ENCODE measurements around the gene UTF1.

Gene UTF1

GRCh38 chr10:133275684-133276092 lies 45.7 kb downstream of the UTF1 start:
- peak overlapping the region; percentile 87 to 91 for H3K4me3 Mint-ChIP-seq

DNA sequence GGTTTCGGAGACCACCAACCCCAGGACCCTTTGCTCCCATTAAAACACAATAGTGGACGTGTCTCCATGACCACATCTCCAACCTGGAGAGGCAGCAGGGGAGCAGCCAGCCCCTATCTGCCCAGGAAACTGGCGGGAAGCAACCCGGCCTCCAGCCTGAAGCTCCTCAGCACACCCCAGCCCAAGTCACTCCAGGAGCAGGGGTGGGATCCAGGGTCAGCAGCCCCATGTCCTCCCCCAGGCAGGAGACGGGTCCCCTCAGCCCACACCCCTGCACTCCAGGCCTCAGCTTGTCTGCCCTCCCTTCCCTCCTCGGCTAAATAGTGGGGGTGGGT lies 46.0 kb downstream of the UTF1 start:
- no peak for ATAC-seq (replicated peaks)

More at GRCh38 chr10:133275684-133276092, 45.7 kb downstream of the UTF1 start:
- DNase-seq (peak; percentile 31 to 49 (median 39)), ATAC-seq (replicated peaks) (peak; percentile 23)
- Mint-ChIP-seq H3K27ac (peak overlapping the region; percentile 92 to 99), H3K9me3 (no peaks in the 10 kb centered on the region), H3K27me3 (no peaks in the 10 kb centered on the region), H3K4me1 (ENCODE audit: low read depth in 2 of 2) (peaks cover 19 to 35% of the 10 kb centered on the region in 2 donors), H3K36me3 (ENCODE audit: insufficient read depth) (peaks cover 55% of the 10 kb centered on the region)

GRCh38 chr10:133276435-133277201 lies 46.6 kb downstream of the UTF1 start, which contains the start of gene ADAM8:
ADAM8 (minus strand) TSS chr10:133276868; CDS start chr10:133276817, 51 bp downstream.
- DNase-seq (peak; percentile 50 to 60 (median 53)), ATAC-seq (replicated peaks) (peak; percentile 18)
- H3K36me3 Mint-ChIP-seq (ENCODE audit: insufficient read depth) = peaks cover 47% of the 10 kb centered on the region
- peak within 1 kb of the TSS; percentile 98 to 99 for H3K27ac Mint-ChIP-seq
- H3K27me3 Mint-ChIP-seq = no peaks in the 10 kb centered on the region
- peak within 1 kb of the TSS; percentile 90 to 91 for H3K4me3 Mint-ChIP-seq
- peaks cover 19 to 35% of the 10 kb centered on the region in 2 donors for H3K4me1 Mint-ChIP-seq (ENCODE audit: low read depth in 2 of 2)
- H3K9me3 Mint-ChIP-seq = no peaks in the 10 kb centered on the region

More for the DNA sequence above, 46.0 kb downstream of the UTF1 start:
- Mint-ChIP-seq H3K27me3 (no peaks in the 10 kb centered on the region), H3K4me3 (peak overlapping the region; percentile 87 to 91), H3K4me1 (ENCODE audit: low read depth in 2 of 2) (peaks cover 19 to 35% of the 10 kb centered on the region in 2 donors), H3K9me3 (no peaks in the 10 kb centered on the region), H3K36me3 (ENCODE audit: insufficient read depth) (peaks cover 51% of the 10 kb centered on the region), H3K27ac (peak overlapping the region; percentile 92 to 99)
- DNase-seq = no peak

DNA sequence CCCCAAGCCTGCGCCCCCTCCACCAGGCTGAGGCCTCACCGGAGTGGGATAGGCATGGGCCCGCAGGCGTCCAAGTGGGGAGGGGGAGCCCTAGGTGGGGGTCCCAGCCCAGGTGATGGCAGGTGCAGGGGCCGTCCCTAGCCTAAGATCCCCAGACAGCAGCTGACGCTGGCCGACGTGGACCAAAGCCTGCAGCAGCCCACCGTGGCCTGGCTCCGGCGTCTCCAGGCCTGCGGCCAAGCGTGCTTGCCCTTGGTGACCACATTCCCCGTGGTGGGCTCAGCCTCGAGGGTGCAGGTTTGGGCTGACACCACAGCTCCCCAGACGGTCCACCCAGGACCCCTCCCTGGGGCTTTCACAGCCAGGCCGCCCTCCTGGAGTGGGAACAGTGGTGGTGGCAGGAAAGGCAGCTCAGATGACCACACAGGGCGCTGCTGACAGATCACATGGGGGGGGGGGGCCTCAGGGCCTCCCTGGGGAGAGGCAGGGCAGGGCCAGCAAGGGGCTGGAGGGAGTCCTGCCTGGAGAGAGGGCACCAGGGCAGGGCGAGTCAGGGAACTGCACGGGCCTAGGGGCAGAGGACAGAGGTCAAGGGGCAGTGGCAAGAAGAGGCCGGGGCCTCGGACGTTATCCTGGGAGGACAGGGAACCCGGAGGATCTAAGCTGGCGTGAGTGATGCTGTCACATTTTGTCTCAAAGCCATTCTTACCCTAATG lies 47.4 kb downstream of the UTF1 start:
- no peaks in the 10 kb centered on the region for H3K27me3 Mint-ChIP-seq
- H3K36me3 Mint-ChIP-seq (ENCODE audit: insufficient read depth) = peaks cover 44% of the 10 kb centered on the region
- no peaks in the 10 kb centered on the region for H3K9me3 Mint-ChIP-seq
- H3K27ac Mint-ChIP-seq = peak overlapping the region; percentile 98 to 99
- peak overlapping the region; percentile 90 to 91 for H3K4me3 Mint-ChIP-seq
- DNase-seq = no peak
- no peak for ATAC-seq (replicated peaks)
- peaks cover 19 to 35% of the 10 kb centered on the region in 2 donors for H3K4me1 Mint-ChIP-seq (ENCODE audit: low read depth in 2 of 2)

GRCh38 chr10:133277993-133278576 lies 48.1 kb downstream of the UTF1 start:
- H3K9me3 Mint-ChIP-seq = no peaks in the 10 kb centered on the region
- H3K27ac Mint-ChIP-seq = peak overlapping the region; percentile 98 to 99
- H3K4me1 Mint-ChIP-seq (ENCODE audit: low read depth in 2 of 2) = peaks cover 19 to 35% of the 10 kb centered on the region in 2 donors
- H3K4me3 Mint-ChIP-seq = peak overlapping the region; percentile 90 to 91
- ATAC-seq (replicated peaks) (no peak), DNase-seq (no peak)
- H3K36me3 Mint-ChIP-seq (ENCODE audit: insufficient read depth) = peaks cover 48% of the 10 kb centered on the region
- H3K27me3 Mint-ChIP-seq = no peaks in the 10 kb centered on the region

DNA sequence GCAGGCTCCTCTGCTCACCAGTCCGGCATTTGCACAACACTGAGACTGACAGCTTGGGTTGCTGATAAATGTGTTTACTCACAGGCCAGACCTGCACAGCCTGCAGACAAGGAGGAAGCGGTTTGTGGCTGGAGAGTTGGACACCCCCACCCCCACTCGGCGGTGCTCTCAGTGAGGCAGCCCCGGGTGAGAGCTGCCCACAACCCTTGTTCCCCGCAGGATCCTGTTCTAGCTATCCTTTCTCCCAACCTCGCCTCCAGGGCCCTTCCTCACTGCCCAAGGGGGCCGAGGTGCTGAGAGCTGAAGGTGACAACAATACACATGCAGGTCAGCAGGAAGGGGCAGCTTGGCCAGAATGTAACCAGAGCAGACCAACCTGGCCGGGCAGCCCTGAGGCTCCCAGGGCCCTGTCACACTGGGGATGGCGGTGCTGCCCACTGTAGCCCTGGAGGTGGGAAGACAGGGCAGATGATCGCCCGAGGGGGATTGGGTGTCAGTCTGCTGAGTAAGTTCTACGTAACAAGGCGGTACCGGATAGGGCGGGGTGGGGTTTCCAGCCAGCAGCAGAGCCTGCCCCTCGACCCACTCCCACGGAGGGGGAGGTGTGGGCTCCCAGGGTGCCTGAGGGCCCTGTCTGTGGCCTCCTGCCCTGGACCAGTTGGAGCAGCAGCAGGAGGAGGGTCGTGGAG lies 48.7 kb downstream of the UTF1 start:
- peak overlapping the region; percentile 90 to 91 for H3K4me3 Mint-ChIP-seq

DNA sequence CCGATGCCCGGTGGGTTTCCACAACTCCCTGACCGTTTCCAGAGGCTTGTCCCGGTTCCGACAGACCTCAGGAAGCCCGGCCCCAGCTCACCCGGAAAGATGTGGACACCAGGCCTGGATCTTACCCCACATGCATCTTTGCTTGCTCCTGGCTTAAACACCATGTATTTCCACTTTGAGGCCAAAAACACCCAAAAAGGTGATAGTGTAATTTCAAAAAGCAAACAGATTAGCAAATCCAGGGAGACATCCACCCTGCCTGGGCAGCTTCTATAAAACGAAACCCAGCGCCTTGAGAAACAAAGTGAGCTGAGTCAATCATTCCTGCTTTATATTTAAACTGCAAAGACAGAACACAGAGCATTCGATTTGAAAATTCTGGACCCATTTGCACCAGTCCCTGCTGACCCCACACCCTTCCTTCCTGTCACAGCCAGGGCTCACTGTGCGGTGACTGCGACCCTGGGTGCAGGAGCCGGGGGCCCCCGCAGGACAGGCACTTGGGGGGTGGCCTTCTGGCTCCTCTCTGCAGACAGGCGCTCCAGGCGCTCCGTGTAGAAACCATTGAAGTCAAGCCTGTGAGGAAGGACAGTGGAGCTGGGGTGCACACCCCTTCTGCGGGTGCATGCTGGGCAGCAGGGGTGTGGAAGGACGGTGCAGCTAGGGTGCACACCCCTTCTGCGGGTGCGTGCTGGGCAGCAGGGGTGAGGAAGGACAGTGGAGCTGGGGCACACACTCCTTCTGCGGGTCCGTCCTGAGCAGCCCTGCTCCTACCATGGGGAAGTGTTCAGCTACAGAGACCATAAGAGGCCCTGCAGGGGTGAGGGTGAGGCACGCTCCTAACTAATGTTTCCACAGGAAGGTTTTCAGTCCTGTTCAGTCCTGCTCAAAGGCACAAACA lies 49.6 kb downstream of the UTF1 start:
- no peak for ATAC-seq (replicated peaks)
- Mint-ChIP-seq H3K27ac (peak overlapping the region; percentile 98 to 99), H3K27me3 (no peaks in the 10 kb centered on the region), H3K4me3 (peak overlapping the region; percentile 90 to 91), H3K9me3 (no peaks in the 10 kb centered on the region), H3K36me3 (ENCODE audit: insufficient read depth) (peaks cover 61% of the 10 kb centered on the region), H3K4me1 (ENCODE audit: low read depth in 2 of 2) (peaks cover 19 to 34% of the 10 kb centered on the region in 2 donors)
- no peak for DNase-seq

More for the DNA sequence above, 48.7 kb downstream of the UTF1 start:
- peak overlapping the region; percentile 98 to 99 for H3K27ac Mint-ChIP-seq
- peak; percentile 62 for ATAC-seq (replicated peaks)
- peaks cover 54% of the 10 kb centered on the region for H3K36me3 Mint-ChIP-seq (ENCODE audit: insufficient read depth)
- no peaks in the 10 kb centered on the region for H3K27me3 Mint-ChIP-seq
- H3K9me3 Mint-ChIP-seq = no peaks in the 10 kb centered on the region
- peak; percentile 75 to 82 (median 80) for DNase-seq
- peaks cover 19 to 35% of the 10 kb centered on the region in 2 donors for H3K4me1 Mint-ChIP-seq (ENCODE audit: low read depth in 2 of 2)

DNA sequence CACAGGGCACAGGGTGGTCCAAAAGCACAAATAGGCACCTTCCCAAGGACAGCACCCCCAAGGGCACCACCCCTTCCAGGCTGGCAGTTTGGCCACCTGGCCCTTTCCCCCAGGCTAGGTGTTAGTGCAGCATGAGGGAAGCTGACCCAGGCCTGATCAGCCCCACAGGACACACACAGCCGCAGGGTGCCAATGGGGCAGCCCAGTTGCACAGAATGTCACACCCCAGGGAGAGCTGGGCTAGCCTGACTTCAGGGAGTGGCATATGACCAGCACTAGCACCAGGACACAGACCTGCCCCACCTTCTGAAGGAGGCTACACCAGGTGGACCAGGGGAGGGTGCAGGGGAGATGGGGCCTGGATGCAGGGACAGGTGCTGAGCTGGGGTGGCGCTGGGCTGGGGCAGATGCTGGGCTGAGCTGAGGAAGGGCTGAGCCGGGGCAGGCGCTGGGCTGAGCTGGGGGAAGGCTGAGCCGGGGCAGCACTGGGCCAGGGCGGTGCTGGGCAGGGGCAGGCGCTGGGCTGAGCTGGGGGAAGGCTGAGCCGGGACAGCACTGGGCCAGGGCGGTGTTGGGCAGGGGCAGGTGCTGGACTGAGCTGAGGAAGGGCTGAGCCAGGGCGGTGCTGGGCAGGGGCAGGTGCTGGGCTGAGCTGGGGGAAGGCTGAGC lies 50.5 kb downstream of the UTF1 start:
- Mint-ChIP-seq H3K4me3 (no peak overlapping the region), H3K9me3 (no peaks in the 10 kb centered on the region), H3K4me1 (ENCODE audit: low read depth in 2 of 2) (peaks cover 19 to 26% of the 10 kb centered on the region in 2 donors), H3K27ac (peak overlapping the region; percentile 98 to 99), H3K36me3 (ENCODE audit: insufficient read depth) (peaks cover 61% of the 10 kb centered on the region), H3K27me3 (no peaks in the 10 kb centered on the region)
- ATAC-seq (replicated peaks) (no peak), DNase-seq (no peak)

DNA sequence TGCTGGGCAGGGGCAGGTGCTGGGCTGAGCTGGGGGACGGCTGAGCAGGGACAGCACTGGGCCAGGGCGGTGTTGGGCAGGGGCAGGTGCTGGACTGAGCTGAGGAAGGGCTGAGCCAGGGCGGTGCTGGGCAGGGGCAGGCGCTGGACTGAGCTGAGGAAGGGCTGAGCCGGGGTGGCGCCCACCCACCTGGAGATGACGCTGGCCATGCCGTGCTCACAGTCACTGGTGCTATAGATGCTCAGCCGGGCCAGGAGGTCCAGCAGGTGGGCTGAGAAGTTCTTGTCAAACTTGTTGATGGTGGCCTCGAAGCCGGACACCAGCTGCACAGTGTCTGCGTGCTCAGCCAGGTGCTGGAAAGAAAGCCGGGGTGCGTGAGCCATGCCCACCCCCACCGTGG lies 51.1 kb downstream of the UTF1 start:
- H3K36me3 Mint-ChIP-seq (ENCODE audit: insufficient read depth) = peaks cover 61% of the 10 kb centered on the region
- ATAC-seq (replicated peaks) = no peak
- no peaks in the 10 kb centered on the region for H3K27me3 Mint-ChIP-seq
- H3K4me1 Mint-ChIP-seq (ENCODE audit: low read depth in 2 of 2) = peaks cover 21 to 22% of the 10 kb centered on the region in 2 donors
- no peaks in the 10 kb centered on the region for H3K9me3 Mint-ChIP-seq
- H3K4me3 Mint-ChIP-seq = no peak overlapping the region
- H3K27ac Mint-ChIP-seq = no peak overlapping the region
- no peak for DNase-seq
